HL-60 (cell line): ENCODE measurements around the gene DBF4B.

Source experiments
- CTCF ChIP-seq: IDR thresholded peaks from one replicate; pipeline ENCODE4 v1.5.1; 2011; ENCODE audit warnings: low read length, control low read depth, inconsistent platforms; ENCODE audit not compliant: insufficient read depth
- POLR2AphosphoS5 ChIP-seq: IDR thresholded peaks from 2 replicates; pipeline ENCODE4 v1.6.1; 2012; ENCODE audit warnings: low read depth
- REST ChIP-seq: IDR thresholded peaks from 2 replicates; pipeline ENCODE4 v1.6.1; 2012; ENCODE audit warnings: low read depth; ENCODE audit not compliant: insufficient replicate concordance

- TF ChIP-seq CTCF (no peak), POLR2AphosphoS5 (no peak), REST (no peak)
Measured at GRCh38 chr17:44707755-44708400, 587 bp upstream of the DBF4B start.
